Loucy (cell line): ENCODE results near the gene HOXC4.

Experiments used
- H2AFZ ChIP-seq: fragments of 200-600 bp; sonication (generic); 2 replicates; pipeline ENCODE4 v1.6.0; 2016; ENCODE audit warnings: antibody characterized with exemption, mild to moderate bottlenecking, low read length, moderate library complexity
- H3F3A ChIP-seq: fragments of 200-600 bp; 2 replicates; pipeline ENCODE4 v1.6.0; 2016; ENCODE audit warnings: antibody characterized with exemption, low read depth, mild to moderate bottlenecking
- H3K27me3 ChIP-seq: fragments of 200-600 bp; sonication (generic); 2 replicates; pipeline ENCODE4 v1.6.1; 2014; ENCODE audit warnings: low read length, mild to moderate bottlenecking; ENCODE audit not compliant: insufficient read depth, poor library complexity, severe bottlenecking
- H3K36me3 ChIP-seq: fragments of 200-600 bp; sonication (generic); 2 replicates; pipeline ENCODE4 v1.6.1; 2016; ENCODE audit warnings: low read length; ENCODE audit not compliant: insufficient read depth
- H3K4me1 ChIP-seq: fragments of 200-600 bp; sonication (generic); 2 replicates; pipeline ENCODE4 v1.5.1; 2014; ENCODE audit warnings: low read length, mild to moderate bottlenecking; ENCODE audit not compliant: insufficient read depth, poor library complexity, severe bottlenecking
- H3K4me2 ChIP-seq: fragments of 200-600 bp; sonication (generic); 2 replicates; pipeline ENCODE4 v1.6.0; 2014; ENCODE audit warnings: antibody characterized with exemption, low read length, low read depth, mild to moderate bottlenecking; ENCODE audit not compliant: poor library complexity, severe bottlenecking
- H3K4me3 ChIP-seq: fragments of 200-600 bp; sonication (generic); 2 replicates; pipeline ENCODE4 v1.5.1; 2014; ENCODE audit warnings: low read length, mild to moderate bottlenecking, mixed read lengths; ENCODE audit not compliant: poor library complexity, severe bottlenecking
- H3K79me2 ChIP-seq: fragments of 200-600 bp; sonication (generic); 2 replicates; pipeline ENCODE4 v1.6.1; 2014; ENCODE audit warnings: low read length; ENCODE audit not compliant: insufficient read depth
- H3K9ac ChIP-seq: fragments of 200-600 bp; sonication (generic); 2 replicates; pipeline ENCODE4 v1.6.0; 2014; ENCODE audit warnings: mild to moderate bottlenecking, low read depth, low read length, moderate library complexity; ENCODE audit not compliant: poor library complexity, severe bottlenecking
- H3K9me2 ChIP-seq: fragments of 200-600 bp; sonication (generic); replicated peaks from 2 replicates; pipeline ENCODE4 v1.6.1; 2016; ENCODE audit warnings: low read depth, low read length, mixed read lengths
- H3K9me3 ChIP-seq: fragments of 200-600 bp; sonication (generic); 2 replicates; pipeline ENCODE4 v1.6.1; 2014; ENCODE audit warnings: mild to moderate bottlenecking, antibody characterized with exemption, low read length, low read depth; ENCODE audit not compliant: insufficient read depth
- H4K20me1 ChIP-seq: fragments of 200-600 bp; sonication (generic); 2 replicates; pipeline ENCODE4 v1.6.0; 2014; ENCODE audit warnings: antibody characterized with exemption, low read length, mild to moderate bottlenecking; ENCODE audit not compliant: insufficient read depth, poor library complexity, severe bottlenecking
- EZH2phosphoT487 ChIP-seq: fragments of 200-600 bp; IDR thresholded peaks from 2 replicates; pipeline ENCODE4 v1.6.1; 2018; ENCODE audit warnings: antibody characterized with exemption, mild to moderate bottlenecking, moderate library complexity, borderline replicate concordance
- TF ChIP-seq, protein P1 (sequence below): fragments of 200-600 bp; sonication (generic); conservative IDR thresholded peaks from 2 replicates; pipeline ENCODE4 v1.5.1; 2014; ENCODE audit warnings: mild to moderate bottlenecking, antibody characterized with exemption, low read length

Gene HOXC4

DNA sequence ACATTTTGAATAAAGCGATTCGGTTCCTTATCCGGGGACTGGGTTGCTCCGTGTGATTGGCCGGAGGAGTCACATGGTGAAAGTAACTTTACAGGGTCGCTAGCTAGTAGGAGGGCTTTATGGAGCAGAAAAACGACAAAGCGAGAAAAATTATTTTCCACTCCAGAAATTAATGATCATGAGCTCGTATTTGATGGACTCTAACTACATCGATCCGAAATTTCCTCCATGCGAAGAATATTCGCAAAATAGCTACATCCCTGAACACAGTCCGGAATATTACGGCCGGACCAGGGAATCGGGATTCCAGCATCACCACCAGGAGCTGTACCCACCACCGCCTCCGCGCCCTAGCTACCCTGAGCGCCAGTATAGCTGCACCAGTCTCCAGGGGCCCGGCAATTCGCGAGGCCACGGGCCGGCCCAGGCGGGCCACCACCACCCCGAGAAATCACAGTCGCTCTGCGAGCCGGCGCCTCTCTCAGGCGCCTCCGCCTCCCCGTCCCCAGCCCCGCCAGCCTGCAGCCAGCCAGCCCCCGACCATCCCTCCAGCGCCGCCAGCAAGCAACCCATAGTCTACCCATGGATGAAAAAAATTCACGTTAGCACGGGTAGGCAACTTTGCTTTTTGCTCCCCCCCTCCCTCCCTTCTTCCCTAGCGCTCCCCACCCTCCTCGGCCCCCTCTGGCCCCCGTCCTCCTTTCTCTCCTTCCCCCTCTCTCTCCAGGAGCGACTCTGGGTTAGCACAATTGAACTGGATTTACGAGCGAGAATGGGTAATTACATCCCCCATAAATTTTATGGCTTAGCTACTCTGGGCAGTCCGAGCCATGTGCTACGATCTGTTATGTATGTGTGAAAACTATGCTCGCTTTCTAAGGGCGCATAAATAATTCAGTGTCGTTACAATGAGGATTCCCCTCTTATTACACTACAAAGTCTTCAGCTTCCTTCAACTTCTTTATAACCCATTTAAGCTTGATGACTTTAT lies at the start of gene HOXC4:
Gene HOXC4, plus strand, starts transcription at position 85 of the 991 bp plus-strand sequence. Its CDS starts 88 bp downstream, at position 173.
- H3K27me3 ChIP-seq = no peaks in the 10 kb centered on the region
- no peaks in the 10 kb centered on the region for H3K9me3 ChIP-seq

DNA sequence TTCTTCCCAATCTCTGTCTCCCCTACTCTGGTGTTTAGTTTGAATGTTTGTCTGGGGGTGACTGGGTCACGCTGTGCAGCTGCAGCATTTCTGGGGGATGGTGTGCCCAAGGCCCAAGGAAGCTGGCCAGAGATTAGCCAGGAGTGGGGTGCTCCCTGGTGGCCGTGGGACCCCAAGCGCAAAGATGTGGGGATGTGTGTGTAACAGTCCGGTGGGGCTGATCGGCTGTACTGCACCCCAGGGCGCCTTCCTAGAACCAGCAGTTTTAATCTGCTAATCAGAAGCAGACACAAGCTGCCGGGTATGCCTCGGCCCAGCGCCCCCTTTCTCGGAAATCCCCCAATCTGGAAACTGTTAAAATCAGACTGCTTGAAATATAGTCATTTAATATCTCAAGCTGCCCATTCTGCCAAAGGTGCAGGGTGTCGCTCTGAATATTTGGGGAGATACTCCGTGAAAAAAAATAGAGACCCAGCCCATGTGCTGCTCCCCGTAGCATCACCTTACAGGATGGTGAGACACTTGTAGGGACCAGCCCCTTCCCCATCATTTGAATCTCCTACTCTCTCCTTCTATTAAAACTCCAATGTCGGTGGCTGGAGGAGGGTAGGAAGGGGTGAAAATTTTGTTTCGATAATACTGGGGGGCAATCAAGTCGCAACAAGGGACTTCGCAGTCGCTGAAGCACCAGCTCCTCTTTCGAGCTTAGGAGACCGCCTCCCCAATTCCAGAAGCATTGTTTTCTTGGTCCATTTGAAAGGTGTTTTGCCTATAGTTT lies 49.4 kb upstream of the HOXC4 start:
- H3K9me2 ChIP-seq = no peaks in the 10 kb centered on the region
- TF ChIP-seq EZH2phosphoT487 = no peak
- TF ChIP-seq, protein P1, sequence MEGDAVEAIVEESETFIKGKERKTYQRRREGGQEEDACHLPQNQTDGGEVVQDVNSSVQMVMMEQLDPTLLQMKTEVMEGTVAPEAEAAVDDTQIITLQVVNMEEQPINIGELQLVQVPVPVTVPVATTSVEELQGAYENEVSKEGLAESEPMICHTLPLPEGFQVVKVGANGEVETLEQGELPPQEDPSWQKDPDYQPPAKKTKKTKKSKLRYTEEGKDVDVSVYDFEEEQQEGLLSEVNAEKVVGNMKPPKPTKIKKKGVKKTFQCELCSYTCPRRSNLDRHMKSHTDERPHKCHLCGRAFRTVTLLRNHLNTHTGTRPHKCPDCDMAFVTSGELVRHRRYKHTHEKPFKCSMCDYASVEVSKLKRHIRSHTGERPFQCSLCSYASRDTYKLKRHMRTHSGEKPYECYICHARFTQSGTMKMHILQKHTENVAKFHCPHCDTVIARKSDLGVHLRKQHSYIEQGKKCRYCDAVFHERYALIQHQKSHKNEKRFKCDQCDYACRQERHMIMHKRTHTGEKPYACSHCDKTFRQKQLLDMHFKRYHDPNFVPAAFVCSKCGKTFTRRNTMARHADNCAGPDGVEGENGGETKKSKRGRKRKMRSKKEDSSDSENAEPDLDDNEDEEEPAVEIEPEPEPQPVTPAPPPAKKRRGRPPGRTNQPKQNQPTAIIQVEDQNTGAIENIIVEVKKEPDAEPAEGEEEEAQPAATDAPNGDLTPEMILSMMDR = peak; percentile 46
- no peaks in the 10 kb centered on the region for H4K20me1 ChIP-seq
- no peak overlapping the region for H3K4me3 ChIP-seq
- H3F3A ChIP-seq = no peaks in the 10 kb centered on the region
- H2AFZ ChIP-seq = no peak overlapping the region
- peaks cover 4% of the 10 kb centered on the region for H3K4me1 ChIP-seq
- no peaks in the 10 kb centered on the region for H3K27me3 ChIP-seq
- no peaks in the 10 kb centered on the region for H3K36me3 ChIP-seq
- no peak overlapping the region for H3K4me2 ChIP-seq
- no peaks in the 10 kb centered on the region for H3K79me2 ChIP-seq
- no peaks in the 10 kb centered on the region for H3K9me3 ChIP-seq
- H3K9ac ChIP-seq = no peak overlapping the region

More for the DNA sequence above, at the start of gene HOXC4:
- H3K4me2 ChIP-seq = peak within 1 kb of the TSS; percentile 8
- H4K20me1 ChIP-seq = peaks cover 38% of the 10 kb centered on the region
- TF ChIP-seq, protein P1 = no peak
- TF ChIP-seq EZH2phosphoT487 = no peak
- H3K9me2 ChIP-seq = no peaks in the 10 kb centered on the region
- peaks cover 41% of the 10 kb centered on the region; the same call in 1 of the 2 replicates for H3K79me2 ChIP-seq
- no peak within 1 kb of the TSS for H2AFZ ChIP-seq
- H3K4me1 ChIP-seq = peaks cover 33% of the 10 kb centered on the region
- H3K36me3 ChIP-seq = peaks cover 45% of the 10 kb centered on the region
- no peaks in the 10 kb centered on the region for H3F3A ChIP-seq
- H3K4me3 ChIP-seq = no peak within 1 kb of the TSS
- H3K9ac ChIP-seq = no peak within 1 kb of the TSS

DNA sequence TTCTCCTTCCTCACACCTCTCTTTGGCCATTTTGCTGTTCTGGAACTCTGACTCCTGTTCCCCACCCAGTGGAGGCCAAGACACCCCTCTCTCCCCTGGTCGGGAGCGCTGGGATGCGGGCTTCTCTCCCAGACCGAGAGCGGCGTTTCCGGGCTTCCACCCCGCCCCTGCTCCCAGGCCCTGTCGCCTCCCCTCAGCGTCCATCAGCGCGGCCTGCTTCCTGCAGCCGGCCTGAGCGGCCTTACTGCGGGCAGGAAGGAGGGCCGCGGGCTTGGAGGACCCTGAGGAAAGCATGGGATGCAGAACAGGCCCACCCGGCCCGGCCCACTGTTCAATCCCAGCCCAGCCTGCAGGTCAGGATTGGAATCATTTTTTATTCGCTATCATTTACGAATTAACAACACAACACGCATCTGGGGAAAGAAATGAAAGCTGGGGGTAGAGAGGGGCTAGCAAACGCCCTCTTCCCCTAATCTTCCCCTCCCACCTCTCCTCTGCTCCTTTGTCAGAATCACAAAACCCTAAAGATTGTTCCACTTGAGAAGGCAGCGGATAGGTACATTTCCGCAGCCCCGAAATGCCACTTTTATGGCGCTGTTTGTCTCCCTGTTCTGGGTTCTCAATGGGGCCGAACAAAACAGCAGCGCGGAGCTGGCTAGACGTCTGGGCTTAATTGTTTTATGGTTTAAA lies 48.6 kb upstream of the HOXC4 start:
- H3K4me2 ChIP-seq = no peak overlapping the region

More for the DNA sequence above, 48.6 kb upstream of the HOXC4 start:
- Histone ChIP-seq H3F3A (no peaks in the 10 kb centered on the region), H3K4me1 (peaks cover 4% of the 10 kb centered on the region), H3K9ac (no peak overlapping the region), H4K20me1 (no peaks in the 10 kb centered on the region), H2AFZ (no peak overlapping the region), H3K4me3 (no peak overlapping the region), H3K36me3 (no peaks in the 10 kb centered on the region), H3K79me2 (no peaks in the 10 kb centered on the region), H3K27me3 (no peaks in the 10 kb centered on the region), H3K9me3 (no peaks in the 10 kb centered on the region), H3K9me2 (no peaks in the 10 kb centered on the region)
- TF ChIP-seq, protein P1 = no peak
- TF ChIP-seq EZH2phosphoT487 = no peak
